ENCODE data around the gene GPC5. TPM values are rescaled to one million over a fixed set of nuclear protein-coding genes. Genes with fewer than 3 reads are reported as not detected.

Gene GPC5
- total and polyA plus RNA-seq, 2 donors (not counting 3 experiments of a cell fraction or from before 2014, with no cell fraction given) = 0.59 to 0.97 TPM

DNA sequence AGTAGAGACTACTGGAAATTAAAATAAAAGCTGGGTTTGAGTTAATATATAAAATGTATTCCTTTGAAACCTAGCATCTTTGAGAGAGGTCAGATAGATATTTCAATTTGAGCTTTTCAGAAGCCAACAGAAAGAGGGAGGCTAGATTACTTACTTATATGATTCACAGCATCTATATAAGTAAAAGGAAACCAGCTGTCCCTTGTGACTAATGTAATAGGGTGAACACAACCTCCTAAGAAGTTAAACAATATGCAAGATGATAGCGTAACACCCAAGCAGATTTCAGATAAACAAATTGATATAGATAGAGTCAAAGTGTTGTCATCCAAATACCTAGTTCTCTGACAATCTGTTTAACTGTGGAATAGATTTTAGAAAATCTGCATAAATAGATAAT lies 1434.7 kb downstream of the GPC5 start:
- Histone ChIP-seq H3K36me3 (ENCODE audit: control insufficient read depth in 2 of 2, extremely low read depth in 1 of 2, insufficient read depth in 2 of 2, low read length in 2 of 2) (no peaks in the 10 kb centered on the region), H2AFZ (ENCODE audit: low read depth, low read length) (no peak overlapping the region), H3K4me2 (ENCODE audit: insufficient read depth, low read length) (no peak overlapping the region), H3K4me1 (ENCODE audit: control insufficient read depth, extremely low read depth, insufficient read depth, low read length) (no peaks in the 10 kb centered on the region), H3K27me3 (ENCODE audit: control insufficient read depth in 2 of 2, insufficient read depth in 2 of 2, low read length in 2 of 2) (no peaks in the 10 kb centered on the region), H3K9me3 (replicated peaks; ENCODE audit: control insufficient read depth, insufficient read depth, low read length) (no peaks in the 10 kb centered on the region), H3K9ac (replicated peaks; ENCODE audit: extremely low read depth, insufficient read depth, low read length) (no peak overlapping the region), H3K9me1 (replicated peaks; ENCODE audit: control insufficient read depth, extremely low read depth, insufficient read depth, low read length) (no peaks in the 10 kb centered on the region), H4K20me1 (replicated peaks; ENCODE audit: control insufficient read depth, extremely low read depth, insufficient read depth, low read length) (no peaks in the 10 kb centered on the region), H3K27ac (ENCODE audit: insufficient read depth, low read depth, low read length) (no peak overlapping the region), H3K4me3 (replicated peaks in 1 of 3; ENCODE audit: insufficient read depth in 1 of 3, low read depth in 1 of 3, low read length in 3 of 3) (no peak overlapping the region), H3K79me2 (ENCODE audit: control insufficient read depth, insufficient read depth, low read length) (no peaks in the 10 kb centered on the region)
- FAIRE-seq = no peak
- CTCF ChIA-PET = no interaction called here
- dilution Hi-C loops (cut with MboI; ENCODE audit: extremely low pct_ligation_motif_present, low sequenced_read_pairs) = no loop called here
- TF ChIP-seq EZH2 (IDR thresholded peaks at IDR 0.05; ENCODE audit: borderline replicate concordance, low read depth, low read length, severe bottlenecking) = no peak
- TF ChIP-seq POLR2A (IDR thresholded peaks at IDR 0.05; ENCODE audit: low read depth, low read length) = no peak
- TF ChIP-seq MYC (IDR thresholded peaks at IDR 0.05; ENCODE audit: low read depth, low read length) = no peak
- TF ChIP-seq, protein P1, sequence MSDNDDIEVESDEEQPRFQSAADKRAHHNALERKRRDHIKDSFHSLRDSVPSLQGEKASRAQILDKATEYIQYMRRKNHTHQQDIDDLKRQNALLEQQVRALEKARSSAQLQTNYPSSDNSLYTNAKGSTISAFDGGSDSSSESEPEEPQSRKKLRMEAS (IDR thresholded peaks at IDR 0.05; ENCODE audit: insufficient read depth, insufficient read length) = no peak
- TF ChIP-seq GATA2 (IDR thresholded peaks at IDR 0.05; ENCODE audit: insufficient read depth, insufficient read length, low read depth, low read length) = no peak
- TF ChIP-seq JUN (IDR thresholded peaks at IDR 0.05; ENCODE audit: borderline replicate concordance, insufficient read depth, insufficient read length, low read depth) = no peak
- TF ChIP-seq FOS (IDR thresholded peaks at IDR 0.05; ENCODE audit: borderline replicate concordance, insufficient read depth, low read length) = no peak
- TF ChIP-seq POLR2AphosphoS5 (IDR thresholded peaks at IDR 0.05; ENCODE audit: insufficient read depth, low read depth, low read length) = no peak
- TF ChIP-seq, protein P2, sequence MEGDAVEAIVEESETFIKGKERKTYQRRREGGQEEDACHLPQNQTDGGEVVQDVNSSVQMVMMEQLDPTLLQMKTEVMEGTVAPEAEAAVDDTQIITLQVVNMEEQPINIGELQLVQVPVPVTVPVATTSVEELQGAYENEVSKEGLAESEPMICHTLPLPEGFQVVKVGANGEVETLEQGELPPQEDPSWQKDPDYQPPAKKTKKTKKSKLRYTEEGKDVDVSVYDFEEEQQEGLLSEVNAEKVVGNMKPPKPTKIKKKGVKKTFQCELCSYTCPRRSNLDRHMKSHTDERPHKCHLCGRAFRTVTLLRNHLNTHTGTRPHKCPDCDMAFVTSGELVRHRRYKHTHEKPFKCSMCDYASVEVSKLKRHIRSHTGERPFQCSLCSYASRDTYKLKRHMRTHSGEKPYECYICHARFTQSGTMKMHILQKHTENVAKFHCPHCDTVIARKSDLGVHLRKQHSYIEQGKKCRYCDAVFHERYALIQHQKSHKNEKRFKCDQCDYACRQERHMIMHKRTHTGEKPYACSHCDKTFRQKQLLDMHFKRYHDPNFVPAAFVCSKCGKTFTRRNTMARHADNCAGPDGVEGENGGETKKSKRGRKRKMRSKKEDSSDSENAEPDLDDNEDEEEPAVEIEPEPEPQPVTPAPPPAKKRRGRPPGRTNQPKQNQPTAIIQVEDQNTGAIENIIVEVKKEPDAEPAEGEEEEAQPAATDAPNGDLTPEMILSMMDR (IDR thresholded peaks at IDR 0.05; ENCODE audit: extremely low read depth in 1 of 2, insufficient read depth in 1 of 2, low read depth in 1 of 2, low read length in 2 of 2) = no peak
- intact Hi-C loops (cut with micrococcal nuclease) = no loop called here
- POLR2A ChIA-PET = no interaction called here
- DNase-seq (ENCODE audit: low read depth, low spot score) = no peak
- BruUV-seq (replicated peaks) = no TSS peak

Measured in endothelial cell of umbilical vein (primary cell).